K562 (cell line): Measurements from ENCODE around the gene ITGAV.

Experiments
- BDP1 ChIP-seq: IDR thresholded peaks from 3 replicates; pipeline ENCODE4 v1.6.1; 2011; ENCODE audit not compliant: insufficient read length, insufficient read depth
- ZBTB7A ChIP-seq: IDR thresholded peaks from 2 replicates; pipeline ENCODE4 v1.6.1; 2011; ENCODE audit warnings: low read depth, mild to moderate bottlenecking, low read length, moderate library complexity, borderline replicate concordance; ENCODE audit not compliant: control insufficient read depth
- TF ChIP-seq, protein P1 (sequence below): fragments of 200-800 bp; sonication (Bioruptor generic); IDR thresholded peaks from 2 replicates; pipeline ENCODE4 v1.6.1; 2016; ENCODE audit warnings: missing genetic modification characterization, missing compliant biosample characterization

DNA sequence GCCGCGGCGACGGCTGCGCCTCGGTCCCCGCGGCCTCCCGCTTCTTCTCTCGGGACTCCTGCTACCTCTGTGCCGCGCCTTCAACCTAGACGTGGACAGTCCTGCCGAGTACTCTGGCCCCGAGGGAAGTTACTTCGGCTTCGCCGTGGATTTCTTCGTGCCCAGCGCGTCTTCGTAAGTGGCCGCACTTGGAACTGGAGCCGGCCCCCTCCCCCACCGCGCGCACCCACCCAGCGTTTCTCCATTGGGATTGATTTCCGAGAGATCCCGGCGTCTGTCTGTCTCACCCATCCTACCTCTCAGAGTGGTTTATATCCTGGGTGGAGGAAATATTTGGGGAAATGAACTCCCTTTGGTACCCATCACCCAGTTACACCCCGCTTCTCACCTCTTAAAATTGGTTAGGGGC is 498 bp downstream of the ITGAV start:
- peak; percentile 7; the same call in 1 of the 2 replicates for TF ChIP-seq ZBTB7A
- TF ChIP-seq, protein P1, sequence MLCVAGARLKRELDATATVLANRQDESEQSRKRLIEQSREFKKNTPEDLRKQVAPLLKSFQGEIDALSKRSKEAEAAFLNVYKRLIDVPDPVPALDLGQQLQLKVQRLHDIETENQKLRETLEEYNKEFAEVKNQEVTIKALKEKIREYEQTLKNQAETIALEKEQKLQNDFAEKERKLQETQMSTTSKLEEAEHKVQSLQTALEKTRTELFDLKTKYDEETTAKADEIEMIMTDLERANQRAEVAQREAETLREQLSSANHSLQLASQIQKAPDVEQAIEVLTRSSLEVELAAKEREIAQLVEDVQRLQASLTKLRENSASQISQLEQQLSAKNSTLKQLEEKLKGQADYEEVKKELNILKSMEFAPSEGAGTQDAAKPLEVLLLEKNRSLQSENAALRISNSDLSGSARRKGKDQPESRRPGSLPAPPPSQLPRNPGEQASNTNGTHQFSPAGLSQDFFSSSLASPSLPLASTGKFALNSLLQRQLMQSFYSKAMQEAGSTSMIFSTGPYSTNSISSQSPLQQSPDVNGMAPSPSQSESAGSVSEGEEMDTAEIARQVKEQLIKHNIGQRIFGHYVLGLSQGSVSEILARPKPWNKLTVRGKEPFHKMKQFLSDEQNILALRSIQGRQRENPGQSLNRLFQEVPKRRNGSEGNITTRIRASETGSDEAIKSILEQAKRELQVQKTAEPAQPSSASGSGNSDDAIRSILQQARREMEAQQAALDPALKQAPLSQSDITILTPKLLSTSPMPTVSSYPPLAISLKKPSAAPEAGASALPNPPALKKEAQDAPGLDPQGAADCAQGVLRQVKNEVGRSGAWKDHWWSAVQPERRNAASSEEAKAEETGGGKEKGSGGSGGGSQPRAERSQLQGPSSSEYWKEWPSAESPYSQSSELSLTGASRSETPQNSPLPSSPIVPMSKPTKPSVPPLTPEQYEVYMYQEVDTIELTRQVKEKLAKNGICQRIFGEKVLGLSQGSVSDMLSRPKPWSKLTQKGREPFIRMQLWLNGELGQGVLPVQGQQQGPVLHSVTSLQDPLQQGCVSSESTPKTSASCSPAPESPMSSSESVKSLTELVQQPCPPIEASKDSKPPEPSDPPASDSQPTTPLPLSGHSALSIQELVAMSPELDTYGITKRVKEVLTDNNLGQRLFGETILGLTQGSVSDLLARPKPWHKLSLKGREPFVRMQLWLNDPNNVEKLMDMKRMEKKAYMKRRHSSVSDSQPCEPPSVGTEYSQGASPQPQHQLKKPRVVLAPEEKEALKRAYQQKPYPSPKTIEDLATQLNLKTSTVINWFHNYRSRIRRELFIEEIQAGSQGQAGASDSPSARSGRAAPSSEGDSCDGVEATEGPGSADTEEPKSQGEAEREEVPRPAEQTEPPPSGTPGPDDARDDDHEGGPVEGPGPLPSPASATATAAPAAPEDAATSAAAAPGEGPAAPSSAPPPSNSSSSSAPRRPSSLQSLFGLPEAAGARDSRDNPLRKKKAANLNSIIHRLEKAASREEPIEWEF (CRISPR knock-in tag): no peak
- no peak for TF ChIP-seq BDP1
